GM23338 (cell line): ENCODE results near the gene ZNF580. TPM values are rescaled to one million over a fixed set of nuclear protein-coding genes. Genes with fewer than 3 reads are reported as not detected.

Source experiments
- ATAC-seq: fragments of 200-7000 bp; cut with Tn5 transposase; 3 replicates; pipeline ENCODE4 v1.9.1; 2020
- DNase-seq: peaks from one replicate; pipeline ENCODE4 v3.0.0-alpha.2; 2015; ENCODE audit warnings: low spot score
- H2AFZ ChIP-seq: fragments of 200-600 bp; sonication (generic); 2 replicates; pipeline ENCODE4 v1.8.0; 2016; ENCODE audit warnings: antibody characterized with exemption, mild to moderate bottlenecking, moderate library complexity
- H3F3A ChIP-seq: fragments of 200-600 bp; sonication (generic); replicated peaks from 2 replicates; pipeline ENCODE4 v1.8.0; 2017; ENCODE audit warnings: antibody characterized with exemption, mixed run types, low read depth
- H3K27ac ChIP-seq: fragments of 200-600 bp; sonication (generic); 2 replicates; pipeline ENCODE4 v1.6.1; 2016; ENCODE audit warnings: low read depth
- H3K27me3 ChIP-seq: fragments of 200-600 bp; sonication (generic); 2 replicates; pipeline ENCODE4 v1.8.0; 2016; ENCODE audit warnings: mild to moderate bottlenecking, mixed run types, moderate library complexity; ENCODE audit not compliant: insufficient read depth
- H3K36me3 ChIP-seq: fragments of 200-600 bp; sonication (generic); 2 replicates; pipeline ENCODE4 v1.8.0; 2016; ENCODE audit warnings: mild to moderate bottlenecking; ENCODE audit not compliant: insufficient read depth
- H3K4me1 ChIP-seq: fragments of 200-600 bp; sonication (generic); 2 replicates; pipeline ENCODE4 v1.8.0; 2016; ENCODE audit warnings: mild to moderate bottlenecking, moderate library complexity; ENCODE audit not compliant: insufficient read depth
- H3K4me2 ChIP-seq: fragments of 200-600 bp; sonication (generic); 2 replicates; pipeline ENCODE4 v1.7.1; 2017; ENCODE audit warnings: mixed run types
- H3K4me3 ChIP-seq: fragments of 200-600 bp; sonication (generic); 2 replicates; pipeline ENCODE4 v1.6.1; 2016; ENCODE audit warnings: mixed run types
- H3K79me2 ChIP-seq: fragments of 200-600 bp; sonication (generic); replicated peaks from 2 replicates; pipeline ENCODE4 v1.8.0; 2017; ENCODE audit warnings: mild to moderate bottlenecking; ENCODE audit not compliant: insufficient read depth
- H3K9me2 ChIP-seq: fragments of 200-600 bp; sonication (generic); 2 replicates; pipeline ENCODE4 v1.8.0; 2017; ENCODE audit not compliant: insufficient read depth
- H4K20me1 ChIP-seq: fragments of 200-600 bp; sonication (generic); replicated peaks from 2 replicates; pipeline ENCODE4 v1.8.0; 2017; ENCODE audit warnings: mild to moderate bottlenecking; ENCODE audit not compliant: insufficient read depth
- H3K27ac Mint-ChIP-seq: 2 replicates; pipeline ENCODE4 v1.8.0; 2020; ENCODE audit warnings: inconsistent platforms, mild to moderate bottlenecking, moderate library complexity, mixed read lengths
- H3K27me3 Mint-ChIP-seq: 3 replicates; pipeline ENCODE4 v1.8.0; 2022; ENCODE audit warnings: low read depth, mild to moderate bottlenecking, moderate library complexity, mixed read lengths, inconsistent platforms; ENCODE audit not compliant: insufficient read depth, poor library complexity
- H3K36me3 Mint-ChIP-seq: 3 replicates; pipeline ENCODE4 v1.8.0; 2021; ENCODE audit warnings: low read depth, mild to moderate bottlenecking, inconsistent platforms, moderate library complexity, mixed read lengths
- H3K4me1 Mint-ChIP-seq: 3 replicates; pipeline ENCODE4 v1.8.0; 2020; ENCODE audit warnings: mild to moderate bottlenecking, inconsistent platforms, mixed read lengths
- H3K4me3 Mint-ChIP-seq: 3 replicates; pipeline ENCODE4 v1.8.0; 2021; ENCODE audit warnings: moderate library complexity, mild to moderate bottlenecking, inconsistent platforms, mixed read lengths
- H3K9me3 Mint-ChIP-seq: 3 replicates; pipeline ENCODE4 v1.8.0; 2020; ENCODE audit warnings: moderate library complexity, mild to moderate bottlenecking, inconsistent platforms, mixed read lengths
- CREB1 ChIP-seq: fragments of 250-450 bp; sonication (Bioruptor Pico); IDR thresholded peaks from 2 replicates; pipeline ENCODE4 v1.5.0; 2020; ENCODE audit warnings: low read depth, mild to moderate bottlenecking, moderate library complexity
- NANOG ChIP-seq: IDR thresholded peaks from 2 replicates; pipeline ENCODE4 v1.6.1; 2016; ENCODE audit warnings: antibody characterized with exemption, borderline replicate concordance
- POLR2AphosphoS5 ChIP-seq: IDR thresholded peaks from 2 replicates; pipeline ENCODE4 v1.6.1; 2016; ENCODE audit warnings: antibody characterized with exemption, low read depth
- STAT1 ChIP-seq: IDR thresholded peaks from one replicate; pipeline ENCODE4 v1.6.1; 2016; ENCODE audit warnings: antibody characterized with exemption; ENCODE audit not compliant: unreplicated experiment
- ZNF331 ChIP-seq: fragments of 250-450 bp; sonication (Bioruptor Pico); IDR thresholded peaks from 2 replicates; pipeline ENCODE4 v1.5.0; 2020; ENCODE audit warnings: low read depth, mild to moderate bottlenecking, moderate library complexity
- polyA plus RNA-seq: library from polyadenylated mRNA; unstranded; fragments of >200 nt; fragmentation: Nextera tagmentation; extraction: Ambion mirVana; gene quantifications from 2 replicates; pipeline ENCODE4 v1.2.1, GENCODE V29; 2016
- total RNA-seq: library from RNA; depleted of rRNA; stranded (reverse); fragments of >200 nt; shearing (Covaris generic); gene quantifications from 2 replicates; pipeline ENCODE4 v1.2.3, GENCODE V29; 2014
- TF ChIP-seq, protein P1 (sequence below), 2 experiments: fragments of 200-600 bp in 1 of 2; sonication (generic) in 1 of 2; conservative IDR thresholded peaks; 2 replicates each; pipeline versions ENCODE4 v1.5.1 to v1.6.1; 2016 to 2017; ENCODE audit warnings: antibody characterized with exemption in 2 of 2, low read depth in 2 of 2, mild to moderate bottlenecking in 2 of 2, moderate library complexity in 1 of 2
- TF ChIP-seq, protein P2 (sequence below): fragments of 250-450 bp; sonication (Bioruptor Pico); IDR thresholded peaks from 2 replicates; pipeline ENCODE4 v1.5.0; 2020; ENCODE audit warnings: mild to moderate bottlenecking, moderate library complexity
- TF ChIP-seq, protein P3 (sequence below): IDR thresholded peaks from 2 replicates; pipeline ENCODE4 v1.6.1; 2016; ENCODE audit warnings: antibody characterized with exemption

ZNF580 gene
- total and polyA plus RNA-seq, 2 experiments from 2014 or later, result 18.7 to 23.6 TPM

DNA sequence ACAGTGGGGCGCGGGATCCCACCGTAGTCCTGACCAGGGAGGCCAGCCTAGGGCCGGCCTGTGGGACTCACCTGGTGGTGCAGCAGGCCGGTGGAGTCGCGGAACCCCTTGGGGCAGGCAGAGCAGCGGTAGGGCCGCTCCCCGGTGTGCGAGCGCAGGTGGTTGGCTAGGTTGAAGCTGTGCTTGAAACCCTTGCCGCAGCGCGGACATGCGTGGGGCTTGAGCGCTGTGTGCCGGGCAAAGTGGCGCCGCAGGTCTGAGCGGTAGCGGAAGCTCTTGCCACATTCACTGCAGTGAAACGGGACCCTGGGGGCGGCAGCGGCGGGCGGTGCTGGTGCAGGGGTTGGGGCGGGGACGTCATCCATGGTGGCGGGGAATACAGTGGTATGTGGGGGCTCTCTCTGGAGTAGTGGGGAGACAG lies 43.3 kb upstream of the ZNF580 start (continued):
- no peak for TF ChIP-seq POLR2AphosphoS5
- no peak for TF ChIP-seq ZNF331 (CRISPR knock-in tag)
- TF ChIP-seq, protein P1, sequence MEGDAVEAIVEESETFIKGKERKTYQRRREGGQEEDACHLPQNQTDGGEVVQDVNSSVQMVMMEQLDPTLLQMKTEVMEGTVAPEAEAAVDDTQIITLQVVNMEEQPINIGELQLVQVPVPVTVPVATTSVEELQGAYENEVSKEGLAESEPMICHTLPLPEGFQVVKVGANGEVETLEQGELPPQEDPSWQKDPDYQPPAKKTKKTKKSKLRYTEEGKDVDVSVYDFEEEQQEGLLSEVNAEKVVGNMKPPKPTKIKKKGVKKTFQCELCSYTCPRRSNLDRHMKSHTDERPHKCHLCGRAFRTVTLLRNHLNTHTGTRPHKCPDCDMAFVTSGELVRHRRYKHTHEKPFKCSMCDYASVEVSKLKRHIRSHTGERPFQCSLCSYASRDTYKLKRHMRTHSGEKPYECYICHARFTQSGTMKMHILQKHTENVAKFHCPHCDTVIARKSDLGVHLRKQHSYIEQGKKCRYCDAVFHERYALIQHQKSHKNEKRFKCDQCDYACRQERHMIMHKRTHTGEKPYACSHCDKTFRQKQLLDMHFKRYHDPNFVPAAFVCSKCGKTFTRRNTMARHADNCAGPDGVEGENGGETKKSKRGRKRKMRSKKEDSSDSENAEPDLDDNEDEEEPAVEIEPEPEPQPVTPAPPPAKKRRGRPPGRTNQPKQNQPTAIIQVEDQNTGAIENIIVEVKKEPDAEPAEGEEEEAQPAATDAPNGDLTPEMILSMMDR (conservative IDR thresholded peaks at IDR 0.05; ENCODE audit: low read depth in 2 of 2), result no peak

DNA sequence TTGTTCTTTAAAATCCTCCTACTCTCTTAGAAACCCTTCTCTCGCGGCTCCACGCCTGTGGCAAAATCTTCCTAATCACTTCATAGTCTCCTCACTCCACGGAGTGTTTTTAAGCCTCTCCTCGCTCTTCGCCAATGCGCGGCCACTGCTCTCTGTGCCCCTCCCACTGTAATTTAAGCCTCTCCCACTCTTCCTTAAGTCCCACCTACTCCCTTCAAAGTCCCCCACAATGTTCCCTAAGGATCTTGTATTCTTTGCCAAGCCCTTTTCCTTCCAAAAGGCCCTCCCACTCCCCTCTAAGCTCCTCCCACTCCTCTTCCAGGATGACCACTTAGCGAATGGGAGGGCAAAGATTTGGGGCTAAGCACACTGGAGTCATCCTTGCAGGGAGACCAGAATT lies 42.8 kb upstream of the ZNF580 start:
- Mint-ChIP-seq H3K9me3 (peaks cover 3% of the 10 kb centered on the region; the same call in 2 of the 3 replicates), H3K27me3 (peaks cover 19% of the 10 kb centered on the region), H3K27ac (peak overlapping the region; percentile 91), H3K36me3 (peaks cover 33% of the 10 kb centered on the region), H3K4me3 (peak overlapping the region; percentile 99), H3K4me1 (peaks cover 24% of the 10 kb centered on the region)
- Histone ChIP-seq H4K20me1 (no peaks in the 10 kb centered on the region), H3K27me3 (no peaks in the 10 kb centered on the region), H3K36me3 (0 out of 2 replicates have a peak, but pooled peaks cover 3% of the 10 kb centered on the region), H3F3A (peaks cover 18% of the 10 kb centered on the region), H3K4me1 (peaks cover 9% of the 10 kb centered on the region), H3K27ac (no peak overlapping the region), H3K9me2 (no peaks in the 10 kb centered on the region), H3K79me2 (no peaks in the 10 kb centered on the region; the same call in 1 of the 2 replicates), H2AFZ (no peak overlapping the region), H3K4me3 (peak overlapping the region; percentile 22; the same call in 1 of the 2 replicates), H3K4me2 (peak overlapping the region; percentile 16; the same call in 1 of the 2 replicates)
- TF ChIP-seq, protein P2, sequence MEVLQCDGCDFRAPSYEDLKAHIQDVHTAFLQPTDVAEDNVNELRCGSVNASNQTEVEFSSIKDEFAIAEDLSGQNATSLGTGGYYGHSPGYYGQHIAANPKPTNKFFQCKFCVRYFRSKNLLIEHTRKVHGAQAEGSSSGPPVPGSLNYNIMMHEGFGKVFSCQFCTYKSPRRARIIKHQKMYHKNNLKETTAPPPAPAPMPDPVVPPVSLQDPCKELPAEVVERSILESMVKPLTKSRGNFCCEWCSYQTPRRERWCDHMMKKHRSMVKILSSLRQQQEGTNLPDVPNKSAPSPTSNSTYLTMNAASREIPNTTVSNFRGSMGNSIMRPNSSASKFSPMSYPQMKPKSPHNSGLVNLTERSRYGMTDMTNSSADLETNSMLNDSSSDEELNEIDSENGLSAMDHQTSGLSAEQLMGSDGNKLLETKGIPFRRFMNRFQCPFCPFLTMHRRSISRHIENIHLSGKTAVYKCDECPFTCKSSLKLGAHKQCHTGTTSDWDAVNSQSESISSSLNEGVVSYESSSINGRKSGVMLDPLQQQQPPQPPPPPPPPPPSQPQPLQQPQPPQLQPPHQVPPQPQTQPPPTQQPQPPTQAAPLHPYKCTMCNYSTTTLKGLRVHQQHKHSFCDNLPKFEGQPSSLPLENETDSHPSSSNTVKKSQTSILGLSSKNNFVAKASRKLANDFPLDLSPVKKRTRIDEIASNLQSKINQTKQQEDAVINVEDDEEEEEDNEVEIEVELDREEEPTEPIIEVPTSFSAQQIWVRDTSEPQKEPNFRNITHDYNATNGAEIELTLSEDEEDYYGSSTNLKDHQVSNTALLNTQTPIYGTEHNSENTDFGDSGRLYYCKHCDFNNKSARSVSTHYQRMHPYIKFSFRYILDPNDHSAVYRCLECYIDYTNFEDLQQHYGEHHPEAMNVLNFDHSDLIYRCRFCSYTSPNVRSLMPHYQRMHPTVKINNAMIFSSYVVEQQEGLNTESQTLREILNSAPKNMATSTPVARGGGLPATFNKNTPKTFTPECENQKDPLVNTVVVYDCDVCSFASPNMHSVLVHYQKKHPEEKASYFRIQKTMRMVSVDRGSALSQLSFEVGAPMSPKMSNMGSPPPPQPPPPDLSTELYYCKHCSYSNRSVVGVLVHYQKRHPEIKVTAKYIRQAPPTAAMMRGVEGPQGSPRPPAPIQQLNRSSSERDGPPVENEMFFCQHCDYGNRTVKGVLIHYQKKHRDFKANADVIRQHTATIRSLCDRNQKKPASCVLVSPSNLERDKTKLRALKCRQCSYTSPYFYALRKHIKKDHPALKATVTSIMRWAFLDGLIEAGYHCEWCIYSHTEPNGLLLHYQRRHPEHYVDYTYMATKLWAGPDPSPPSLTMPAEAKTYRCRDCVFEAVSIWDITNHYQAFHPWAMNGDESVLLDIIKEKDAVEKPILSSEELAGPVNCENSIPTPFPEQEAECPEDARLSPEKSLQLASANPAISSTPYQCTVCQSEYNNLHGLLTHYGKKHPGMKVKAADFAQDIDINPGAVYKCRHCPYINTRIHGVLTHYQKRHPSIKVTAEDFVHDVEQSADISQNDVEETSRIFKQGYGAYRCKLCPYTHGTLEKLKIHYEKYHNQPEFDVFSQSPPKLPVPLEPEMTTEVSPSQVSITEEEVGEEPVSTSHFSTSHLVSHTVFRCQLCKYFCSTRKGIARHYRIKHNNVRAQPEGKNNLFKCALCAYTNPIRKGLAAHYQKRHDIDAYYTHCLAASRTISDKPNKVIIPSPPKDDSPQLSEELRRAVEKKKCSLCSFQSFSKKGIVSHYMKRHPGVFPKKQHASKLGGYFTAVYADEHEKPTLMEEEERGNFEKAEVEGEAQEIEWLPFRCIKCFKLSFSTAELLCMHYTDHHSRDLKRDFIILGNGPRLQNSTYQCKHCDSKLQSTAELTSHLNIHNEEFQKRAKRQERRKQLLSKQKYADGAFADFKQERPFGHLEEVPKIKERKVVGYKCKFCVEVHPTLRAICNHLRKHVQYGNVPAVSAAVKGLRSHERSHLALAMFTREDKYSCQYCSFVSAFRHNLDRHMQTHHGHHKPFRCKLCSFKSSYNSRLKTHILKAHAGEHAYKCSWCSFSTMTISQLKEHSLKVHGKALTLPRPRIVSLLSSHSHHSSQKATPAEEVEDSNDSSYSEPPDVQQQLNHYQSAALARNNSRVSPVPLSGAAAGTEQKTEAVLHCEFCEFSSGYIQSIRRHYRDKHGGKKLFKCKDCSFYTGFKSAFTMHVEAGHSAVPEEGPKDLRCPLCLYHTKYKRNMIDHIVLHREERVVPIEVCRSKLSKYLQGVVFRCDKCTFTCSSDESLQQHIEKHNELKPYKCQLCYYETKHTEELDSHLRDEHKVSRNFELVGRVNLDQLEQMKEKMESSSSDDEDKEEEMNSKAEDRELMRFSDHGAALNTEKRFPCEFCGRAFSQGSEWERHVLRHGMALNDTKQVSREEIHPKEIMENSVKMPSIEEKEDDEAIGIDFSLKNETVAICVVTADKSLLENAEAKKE, result no peak
- TF ChIP-seq ZNF331 (CRISPR knock-in tag), result no peak
- TF ChIP-seq POLR2AphosphoS5, result 0 out of 2 replicates have a peak, but pooled peaks have one; percentile 26
- TF ChIP-seq NANOG, result no peak
- no peak for TF ChIP-seq STAT1
- TF ChIP-seq CREB1 (CRISPR knock-in tag), result no peak
- TF ChIP-seq, protein P3, sequence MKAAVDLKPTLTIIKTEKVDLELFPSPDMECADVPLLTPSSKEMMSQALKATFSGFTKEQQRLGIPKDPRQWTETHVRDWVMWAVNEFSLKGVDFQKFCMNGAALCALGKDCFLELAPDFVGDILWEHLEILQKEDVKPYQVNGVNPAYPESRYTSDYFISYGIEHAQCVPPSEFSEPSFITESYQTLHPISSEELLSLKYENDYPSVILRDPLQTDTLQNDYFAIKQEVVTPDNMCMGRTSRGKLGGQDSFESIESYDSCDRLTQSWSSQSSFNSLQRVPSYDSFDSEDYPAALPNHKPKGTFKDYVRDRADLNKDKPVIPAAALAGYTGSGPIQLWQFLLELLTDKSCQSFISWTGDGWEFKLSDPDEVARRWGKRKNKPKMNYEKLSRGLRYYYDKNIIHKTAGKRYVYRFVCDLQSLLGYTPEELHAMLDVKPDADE, result no peak
- ATAC-seq (peak; percentile 24), DNase-seq (peak; percentile 88)
